Mesendoderm (in vitro differentiated cells): ENCODE results near the gene PDK1. TPM values are rescaled to one million over a fixed set of nuclear protein-coding genes. Genes with fewer than 3 reads are reported as not detected.

Experiments
- DNase-seq: peaks from one replicate; pipeline ENCODE4 v3.0.0; 2013
- H2AK5ac ChIP-seq: 2 replicates; pipeline ENCODE4 v1.6.1; 2013; ENCODE audit warnings: low read length, inconsistent platforms
- H2BK120ac ChIP-seq: 2 replicates; pipeline ENCODE4 v1.6.1; 2013; ENCODE audit warnings: low read depth, mild to moderate bottlenecking, low read length, moderate library complexity, mixed read lengths
- H2BK15ac ChIP-seq: replicated peaks from 2 replicates; pipeline ENCODE4 v1.6.1; 2013; ENCODE audit warnings: low read depth, mild to moderate bottlenecking, moderate library complexity
- H2BK5ac ChIP-seq: 2 replicates; pipeline ENCODE4 v1.6.1; 2013; ENCODE audit warnings: low read length, inconsistent platforms
- H3K18ac ChIP-seq: 2 replicates; pipeline ENCODE4 v1.6.1; 2013; ENCODE audit warnings: mild to moderate bottlenecking, low read length, mixed read lengths
- H3K23ac ChIP-seq: one replicate; pipeline ENCODE4 v1.6.1; 2013; ENCODE audit warnings: low read length
- H3K27ac ChIP-seq: 2 replicates; pipeline ENCODE4 v1.5.1; 2013; ENCODE audit warnings: low read depth, mild to moderate bottlenecking, inconsistent platforms, low read length, moderate library complexity
- H3K27me3 ChIP-seq: 2 replicates; pipeline ENCODE4 v1.6.1; 2013; ENCODE audit warnings: low read length, control low read depth, mild to moderate bottlenecking, inconsistent platforms; ENCODE audit not compliant: insufficient read depth, poor library complexity
- H3K36me3 ChIP-seq: 2 replicates; pipeline ENCODE4 v1.6.1; 2013; ENCODE audit warnings: low read length, inconsistent platforms; ENCODE audit not compliant: control insufficient read depth, insufficient read depth
- H3K4ac ChIP-seq: one replicate; pipeline ENCODE4 v1.6.1; 2013; ENCODE audit warnings: low read depth, mild to moderate bottlenecking, low read length, moderate library complexity
- H3K4me1 ChIP-seq: 2 replicates; pipeline ENCODE4 v1.6.1; 2013; ENCODE audit warnings: low read depth, low read length, inconsistent platforms; ENCODE audit not compliant: control insufficient read depth
- H3K4me2 ChIP-seq: 2 replicates; pipeline ENCODE4 v1.6.1; 2013; ENCODE audit warnings: low read length
- H3K4me3 ChIP-seq: 2 replicates; pipeline ENCODE4 v1.5.1; 2013; ENCODE audit warnings: mild to moderate bottlenecking, low read length
- H3K56ac ChIP-seq: one replicate; pipeline ENCODE4 v1.6.1; 2013; ENCODE audit warnings: low read length
- H3K79me1 ChIP-seq: 2 replicates; pipeline ENCODE4 v1.6.1; 2013; ENCODE audit warnings: low read length, inconsistent platforms
- H3K79me2 ChIP-seq: 2 replicates; pipeline ENCODE4 v1.6.1; 2013; ENCODE audit warnings: mild to moderate bottlenecking, low read length; ENCODE audit not compliant: control insufficient read depth, insufficient read depth
- H3K9ac ChIP-seq: 2 replicates; pipeline ENCODE4 v1.6.1; 2013; ENCODE audit warnings: low read length, inconsistent platforms
- H4K5ac ChIP-seq: one replicate; pipeline ENCODE4 v1.6.1; 2013; ENCODE audit warnings: low read length
- H4K8ac ChIP-seq: one replicate; pipeline ENCODE4 v1.6.1; 2013; ENCODE audit warnings: low read depth, mild to moderate bottlenecking, control low read depth, low read length, moderate library complexity
- WGBS: extraction: QIAGEN DNeasy Blood & Tissue Kit; methylation state at CpG from one replicate; pipeline ENCODE4 v1.1.7; 2013; ENCODE audit warnings: low lambda C conversion rate, missing lambda C conversion rate; ENCODE audit not compliant: insufficient coverage; ENCODE audit errors: extremely low coverage; 5-methylcytosine and 5-hydroxymethylcytosine counted together
- polyA plus RNA-seq, 2 experiments: library from polyadenylated mRNA; stranded (reverse); fragments of 200-250 nt; gene quantifications; one replicate each; pipeline ENCODE4 v1.2.3, GENCODE V29; 2013

The PDK1 gene
- 33.1 TPM for polyA plus RNA-seq (2013, experiment 1 of 2)
- polyA plus RNA-seq (2013, experiment 2 of 2): 34.5 TPM

- Histone ChIP-seq H3K4ac (peak within 1 kb of the TSS; percentile 11), H3K18ac (peak within 1 kb of the TSS; percentile 91), H3K56ac (peak within 1 kb of the TSS; percentile 99), H2BK120ac (peak within 1 kb of the TSS; percentile 32), H3K9ac (peak within 1 kb of the TSS; percentile 93), H3K4me3 (peak within 1 kb of the TSS; percentile 62), H4K8ac (no peak within 1 kb of the TSS), H3K4me1 (peaks cover 6% of the 10 kb centered on the region), H3K79me1 (peaks cover 2% of the 10 kb centered on the region), H3K27me3 (no peaks in the 10 kb centered on the region), H2AK5ac (no peak within 1 kb of the TSS), H3K79me2 (peaks cover 28% of the 10 kb centered on the region), H3K27ac (peak within 1 kb of the TSS; percentile 90), H4K5ac (peak within 1 kb of the TSS; percentile 68), H3K23ac (no peak within 1 kb of the TSS), H3K4me2 (peak within 1 kb of the TSS; percentile 79), H2BK15ac (no peak within 1 kb of the TSS), H3K36me3 (no peaks in the 10 kb centered on the region), H2BK5ac (peak within 1 kb of the TSS; percentile 93)
- WGBS: no CpG with 5 or more reads among the region's 88 CpGs
- DNase-seq: peak; percentile 94
Observed at GRCh38 chr2:172555522-172556283, at the start of gene PDK1. TSS of gene PDK1 (plus strand) at chr2:172556090. CDS start at chr2:172556151, 61 bp downstream.

- Histone ChIP-seq H3K4ac (no peak overlapping the region), H3K4me2 (no peak overlapping the region), H2BK15ac (no peak overlapping the region), H3K4me3 (no peak overlapping the region), H3K79me2 (no peaks in the 10 kb centered on the region), H2AK5ac (no peak overlapping the region), H4K8ac (no peak overlapping the region), H3K27ac (no peak overlapping the region), H3K79me1 (no peaks in the 10 kb centered on the region), H3K4me1 (no peaks in the 10 kb centered on the region), H3K36me3 (no peaks in the 10 kb centered on the region), H2BK120ac (no peak overlapping the region), H2BK5ac (no peak overlapping the region), H3K27me3 (no peaks in the 10 kb centered on the region), H3K9ac (no peak overlapping the region), H3K56ac (no peak overlapping the region), H3K23ac (no peak overlapping the region), H3K18ac (no peak overlapping the region), H4K5ac (no peak overlapping the region)
- DNase-seq: no peak
- no CpG with 5 or more reads among the region's 4 CpGs for WGBS
Observed at GRCh38 chr2:172507199-172507598, 48.7 kb upstream of the PDK1 start.

- H3K18ac ChIP-seq: no peak overlapping the region
- H2BK5ac ChIP-seq: no peak overlapping the region
- no peak overlapping the region for H2BK15ac ChIP-seq
- no peak for DNase-seq
- no CpG with 5 or more reads among the region's 6 CpGs for WGBS
- no peak overlapping the region for H3K4me2 ChIP-seq
- H3K27me3 ChIP-seq: no peaks in the 10 kb centered on the region
- no peak overlapping the region for H3K23ac ChIP-seq
- no peaks in the 10 kb centered on the region for H3K36me3 ChIP-seq
- H4K8ac ChIP-seq: no peak overlapping the region
- no peak overlapping the region for H2AK5ac ChIP-seq
- no peak overlapping the region for H4K5ac ChIP-seq
- H3K79me2 ChIP-seq: no peaks in the 10 kb centered on the region
- H3K9ac ChIP-seq: no peak overlapping the region
- no peak overlapping the region for H3K56ac ChIP-seq
- H3K4me3 ChIP-seq: no peak overlapping the region
- H3K79me1 ChIP-seq: no peaks in the 10 kb centered on the region
- no peak overlapping the region for H2BK120ac ChIP-seq
- no peak overlapping the region for H3K27ac ChIP-seq
- no peak overlapping the region for H3K4ac ChIP-seq
- H3K4me1 ChIP-seq: no peaks in the 10 kb centered on the region
Observed at GRCh38 chr2:172510088-172510487, 45.8 kb upstream of the PDK1 start.

GRCh38 chr2:172510548-172510947, 45.3 kb upstream of the PDK1 start:
- H3K27ac ChIP-seq: no peak overlapping the region
- no peaks in the 10 kb centered on the region for H3K79me2 ChIP-seq
- H3K18ac ChIP-seq: no peak overlapping the region
- no peak overlapping the region for H3K23ac ChIP-seq
- H3K4me2 ChIP-seq: no peak overlapping the region
- H2BK15ac ChIP-seq: no peak overlapping the region
- no peaks in the 10 kb centered on the region for H3K36me3 ChIP-seq
- no peaks in the 10 kb centered on the region for H3K79me1 ChIP-seq
- no peak overlapping the region for H2BK5ac ChIP-seq
- no peaks in the 10 kb centered on the region for H3K27me3 ChIP-seq
- H3K4ac ChIP-seq: no peak overlapping the region
- no CpG with 5 or more reads among the region's 5 CpGs for WGBS
- no peak overlapping the region for H2BK120ac ChIP-seq
- H4K5ac ChIP-seq: no peak overlapping the region
- no peak overlapping the region for H3K9ac ChIP-seq
- no peak overlapping the region for H2AK5ac ChIP-seq
- no peak for DNase-seq
- H3K56ac ChIP-seq: no peak overlapping the region
- no peak overlapping the region for H3K4me3 ChIP-seq
- H3K4me1 ChIP-seq: no peaks in the 10 kb centered on the region
- H4K8ac ChIP-seq: no peak overlapping the region

GRCh38 chr2:172512810-172513523, 42.9 kb upstream of the PDK1 start:
- WGBS: no CpG with 5 or more reads among the region's 5 CpGs
- H3K27me3 ChIP-seq: no peaks in the 10 kb centered on the region

More at GRCh38 chr2:172512810-172513523, 42.9 kb upstream of the PDK1 start:
- Histone ChIP-seq H3K79me2 (no peaks in the 10 kb centered on the region), H3K9ac (no peak overlapping the region), H2BK120ac (no peak overlapping the region), H3K4me1 (no peaks in the 10 kb centered on the region), H2BK5ac (no peak overlapping the region), H3K18ac (no peak overlapping the region), H4K8ac (no peak overlapping the region), H3K4me3 (no peak overlapping the region), H3K23ac (no peak overlapping the region), H3K4me2 (no peak overlapping the region), H3K4ac (no peak overlapping the region), H3K79me1 (no peaks in the 10 kb centered on the region), H3K36me3 (no peaks in the 10 kb centered on the region), H3K27ac (no peak overlapping the region), H2AK5ac (no peak overlapping the region), H3K56ac (no peak overlapping the region), H4K5ac (no peak overlapping the region), H2BK15ac (no peak overlapping the region)
- no peak for DNase-seq
